AG04449 (cell line): Measurements from ENCODE around the gene PGM5.
"Not testable (repeated sequence)": the region's sequence is repeated elsewhere in the genome, so short reads cannot be mapped to it uniquely, and the experiment has no call there.

Source experiments
- CTCF ChIA-PET: fragments of 350-600 bp; formaldehyde crosslinking; extraction: SDS; loops from one replicate; lab custom pipeline; 2021; ENCODE audit warnings: antibody characterized with exemption; lab: Yijun Ruan, JAX
- POLR2A ChIA-PET: fragments of 400-600, 350-600 bp; formaldehyde crosslinking; extraction: SDS; loops from one replicate; lab custom pipeline; 2020; ENCODE audit warnings: antibody characterized with exemption, inconsistent platforms; lab: Yijun Ruan, JAX
- DNase-seq: peaks from one replicate; pipeline ENCODE4 v3.0.0-alpha.2; 2010; ENCODE audit warnings: low read depth, low spot score
- H3K4me3 ChIP-seq: 2 replicates; pipeline ENCODE4 v1.5.1; 2011; ENCODE audit warnings: low read depth, mild to moderate bottlenecking, control low read depth, low read length
- CTCF ChIP-seq: IDR thresholded peaks from one replicate; pipeline ENCODE4 v1.5.1; 2011; ENCODE audit warnings: mild to moderate bottlenecking, moderate library complexity, low read length, control low read depth, inconsistent platforms; ENCODE audit not compliant: insufficient read depth; ENCODE audit errors: missing control alignments

Gene PGM5

GRCh38 chr9:68415065-68415464, 58.7 kb downstream of the PGM5 start:
- POLR2A ChIA-PET, H3K4me3 ChIP-seq, CTCF ChIA-PET, DNase-seq: not testable (repeated sequence)

GRCh38 chr9:68416936-68417564, 60.6 kb downstream of the PGM5 start:
- CTCF ChIA-PET, result interaction anchor here (1.1 kb wide), 1 partner anchor 10 kb away, joined by 5 read pairs; no protein-coding TSS in a partner anchor
- POLR2A ChIA-PET, result no interaction called here
- TF ChIP-seq CTCF, result no peak
- H3K4me3 ChIP-seq, result no peak overlapping the region
- no peak for DNase-seq

- no peak for DNase-seq
- CTCF ChIA-PET, result interaction anchor here (1.1 kb wide), 1 partner anchor 9 kb away, joined by 5 read pairs; no protein-coding TSS in a partner anchor
- POLR2A ChIA-PET, result no interaction called here
- TF ChIP-seq CTCF, result no peak
- no peak overlapping the region for H3K4me3 ChIP-seq
Observed at GRCh38 chr9:68417762-68418161, 61.4 kb downstream of the PGM5 start.

GRCh38 chr9:68418259-68418845, 61.9 kb downstream of the PGM5 start:
- ChIA-PET CTCF (interaction anchor here (1.1 kb wide), 1 partner anchor 9 kb away, joined by 5 read pairs; no protein-coding TSS in a partner anchor), POLR2A (no interaction called here)

GRCh38 chr9:68419901-68420300, 63.5 kb downstream of the PGM5 start:
- ChIA-PET POLR2A (no interaction called here), CTCF (no interaction called here)
- no peak overlapping the region for H3K4me3 ChIP-seq
- no peak for TF ChIP-seq CTCF
- no peak for DNase-seq

More at GRCh38 chr9:68418259-68418845, 61.9 kb downstream of the PGM5 start:
- no peak overlapping the region for H3K4me3 ChIP-seq
- no peak for TF ChIP-seq CTCF
- DNase-seq, result no peak

- ChIA-PET CTCF (interaction anchor here (0.8 kb wide), 1 partner anchor 9 kb away, joined by 5 read pairs; no protein-coding TSS in a partner anchor), POLR2A (no interaction called here)
- no peak for DNase-seq
- TF ChIP-seq CTCF, result no peak
- no peak overlapping the region for H3K4me3 ChIP-seq
Observed at GRCh38 chr9:68426755-68427154, 70.3 kb downstream of the PGM5 start.
